ENCODE measurements around the gene RYR3. TPM values are rescaled to one million over a fixed set of nuclear protein-coding genes. Genes with fewer than 3 reads are reported as not detected.

Gene RYR3
- total RNA-seq, 1 donor from 2014 or later = 1.5 TPM

GRCh38 chr15:33699145-33699544, 388.4 kb downstream of the RYR3 start:
- DNase-seq (ENCODE audit: low read depth) (no peak), FAIRE-seq (no peak)
- Mint-ChIP-seq H3K9me3 (ENCODE audit: unreplicated experiment) (no peaks in the 10 kb centered on the region), H3K4me3 (ENCODE audit: unreplicated experiment) (no peak overlapping the region), H3K27ac (ENCODE audit: unreplicated experiment) (no peak overlapping the region), H3K27me3 (ENCODE audit: low read depth, unreplicated experiment) (peaks cover 22% of the 10 kb centered on the region), H3K36me3 (ENCODE audit: low read depth, unreplicated experiment) (no peaks in the 10 kb centered on the region), H3K4me1 (ENCODE audit: low read depth, unreplicated experiment) (no peaks in the 10 kb centered on the region)
- H2AFZ ChIP-seq (ENCODE audit: low read depth, low read length) = no peak overlapping the region
- H4K20me1 ChIP-seq (ENCODE audit: insufficient read depth, low read length) = no peaks in the 10 kb centered on the region
- no peaks in the 10 kb centered on the region for H3K9me3 ChIP-seq (ENCODE audit: insufficient read depth, low read depth, low read length)
- H3K27me3 ChIP-seq (ENCODE audit: insufficient read depth, low read length) = peaks cover 21% of the 10 kb centered on the region
- H3K4me1 ChIP-seq (ENCODE audit: insufficient read depth, low read length) = no peaks in the 10 kb centered on the region
- no peak overlapping the region for H3K4me3 ChIP-seq (ENCODE audit: insufficient read depth, low read depth, low read length)
- H3K79me2 ChIP-seq (ENCODE audit: insufficient read depth, low read length) = no peaks in the 10 kb centered on the region
- H3K27ac ChIP-seq (ENCODE audit: low read depth, low read length) = no peak overlapping the region
- H3K36me3 ChIP-seq (ENCODE audit: insufficient read depth, low read length) = no peaks in the 10 kb centered on the region
- no peak overlapping the region for H3K9ac ChIP-seq (ENCODE audit: low read length)
- no peak overlapping the region for H3K4me2 ChIP-seq (ENCODE audit: low read length)
- TF ChIP-seq, protein P1, sequence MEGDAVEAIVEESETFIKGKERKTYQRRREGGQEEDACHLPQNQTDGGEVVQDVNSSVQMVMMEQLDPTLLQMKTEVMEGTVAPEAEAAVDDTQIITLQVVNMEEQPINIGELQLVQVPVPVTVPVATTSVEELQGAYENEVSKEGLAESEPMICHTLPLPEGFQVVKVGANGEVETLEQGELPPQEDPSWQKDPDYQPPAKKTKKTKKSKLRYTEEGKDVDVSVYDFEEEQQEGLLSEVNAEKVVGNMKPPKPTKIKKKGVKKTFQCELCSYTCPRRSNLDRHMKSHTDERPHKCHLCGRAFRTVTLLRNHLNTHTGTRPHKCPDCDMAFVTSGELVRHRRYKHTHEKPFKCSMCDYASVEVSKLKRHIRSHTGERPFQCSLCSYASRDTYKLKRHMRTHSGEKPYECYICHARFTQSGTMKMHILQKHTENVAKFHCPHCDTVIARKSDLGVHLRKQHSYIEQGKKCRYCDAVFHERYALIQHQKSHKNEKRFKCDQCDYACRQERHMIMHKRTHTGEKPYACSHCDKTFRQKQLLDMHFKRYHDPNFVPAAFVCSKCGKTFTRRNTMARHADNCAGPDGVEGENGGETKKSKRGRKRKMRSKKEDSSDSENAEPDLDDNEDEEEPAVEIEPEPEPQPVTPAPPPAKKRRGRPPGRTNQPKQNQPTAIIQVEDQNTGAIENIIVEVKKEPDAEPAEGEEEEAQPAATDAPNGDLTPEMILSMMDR (IDR thresholded peaks at IDR 0.05; ENCODE audit: insufficient read depth, low read depth, low read length) = no peak
- TF ChIP-seq EZH2 (IDR thresholded peaks at IDR 0.05; ENCODE audit: insufficient read depth, low read length) = no peak

DNA sequence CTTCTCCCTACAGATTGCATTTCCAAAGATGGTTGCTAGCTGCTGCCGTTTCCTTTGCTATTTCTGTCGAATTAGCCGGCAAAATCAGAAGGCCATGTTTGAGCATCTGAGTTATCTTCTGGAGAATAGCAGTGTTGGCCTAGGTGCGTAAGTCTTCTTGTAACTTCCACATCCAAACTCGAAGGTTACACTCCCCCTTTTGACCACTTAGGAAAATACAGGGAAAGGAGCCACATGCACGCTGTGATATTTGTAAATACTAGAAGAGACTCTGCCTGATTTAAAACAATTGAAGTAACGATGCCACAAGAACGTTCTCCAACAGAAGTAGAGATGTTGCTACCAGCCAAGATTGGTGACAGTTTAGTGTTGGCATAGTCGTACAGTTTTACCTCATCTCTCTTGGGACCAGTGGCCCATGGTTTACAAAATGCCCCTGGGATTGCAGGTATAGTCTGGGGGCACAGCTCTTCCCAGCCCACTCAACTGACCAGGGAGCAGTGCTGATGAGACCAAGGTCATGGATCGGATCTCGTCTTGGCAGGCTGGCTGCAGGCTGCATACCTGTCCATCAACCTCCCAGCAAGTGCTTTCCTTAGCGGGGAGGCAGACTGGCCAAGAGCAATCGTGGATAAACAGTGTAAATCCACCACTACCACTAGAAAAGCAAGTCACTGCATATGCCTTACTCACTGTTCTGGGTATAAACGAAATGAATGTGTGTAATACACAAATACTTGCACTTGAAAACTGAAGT, 389.1 kb downstream of the RYR3 start:
- no peaks in the 10 kb centered on the region for H4K20me1 ChIP-seq (ENCODE audit: insufficient read depth, low read length)
- Mint-ChIP-seq H3K4me1 (ENCODE audit: low read depth, unreplicated experiment) (no peaks in the 10 kb centered on the region), H3K27me3 (ENCODE audit: low read depth, unreplicated experiment) (peaks cover 22% of the 10 kb centered on the region), H3K36me3 (ENCODE audit: low read depth, unreplicated experiment) (no peaks in the 10 kb centered on the region), H3K27ac (ENCODE audit: unreplicated experiment) (no peak overlapping the region), H3K9me3 (ENCODE audit: unreplicated experiment) (no peaks in the 10 kb centered on the region), H3K4me3 (ENCODE audit: unreplicated experiment) (no peak overlapping the region)
- no peak overlapping the region for H3K4me3 ChIP-seq (ENCODE audit: insufficient read depth, low read depth, low read length)
- no peak overlapping the region for H2AFZ ChIP-seq (ENCODE audit: low read depth, low read length)
- no peak for FAIRE-seq
- H3K27ac ChIP-seq (ENCODE audit: low read depth, low read length) = no peak overlapping the region
- H3K27me3 ChIP-seq (ENCODE audit: insufficient read depth, low read length) = peaks cover 21% of the 10 kb centered on the region
- TF ChIP-seq, protein P1 (IDR thresholded peaks at IDR 0.05; ENCODE audit: insufficient read depth, low read depth, low read length) = peak; percentile 22
- TF ChIP-seq EZH2 (IDR thresholded peaks at IDR 0.05; ENCODE audit: insufficient read depth, low read length) = no peak
- no peaks in the 10 kb centered on the region for H3K4me1 ChIP-seq (ENCODE audit: insufficient read depth, low read length)
- no peaks in the 10 kb centered on the region for H3K9me3 ChIP-seq (ENCODE audit: insufficient read depth, low read depth, low read length)
- no peaks in the 10 kb centered on the region for H3K79me2 ChIP-seq (ENCODE audit: insufficient read depth, low read length)
- no peak overlapping the region for H3K4me2 ChIP-seq (ENCODE audit: low read length)
- H3K36me3 ChIP-seq (ENCODE audit: insufficient read depth, low read length) = no peaks in the 10 kb centered on the region
- DNase-seq (ENCODE audit: low read depth) = no peak
- no peak overlapping the region for H3K9ac ChIP-seq (ENCODE audit: low read length)

DNA sequence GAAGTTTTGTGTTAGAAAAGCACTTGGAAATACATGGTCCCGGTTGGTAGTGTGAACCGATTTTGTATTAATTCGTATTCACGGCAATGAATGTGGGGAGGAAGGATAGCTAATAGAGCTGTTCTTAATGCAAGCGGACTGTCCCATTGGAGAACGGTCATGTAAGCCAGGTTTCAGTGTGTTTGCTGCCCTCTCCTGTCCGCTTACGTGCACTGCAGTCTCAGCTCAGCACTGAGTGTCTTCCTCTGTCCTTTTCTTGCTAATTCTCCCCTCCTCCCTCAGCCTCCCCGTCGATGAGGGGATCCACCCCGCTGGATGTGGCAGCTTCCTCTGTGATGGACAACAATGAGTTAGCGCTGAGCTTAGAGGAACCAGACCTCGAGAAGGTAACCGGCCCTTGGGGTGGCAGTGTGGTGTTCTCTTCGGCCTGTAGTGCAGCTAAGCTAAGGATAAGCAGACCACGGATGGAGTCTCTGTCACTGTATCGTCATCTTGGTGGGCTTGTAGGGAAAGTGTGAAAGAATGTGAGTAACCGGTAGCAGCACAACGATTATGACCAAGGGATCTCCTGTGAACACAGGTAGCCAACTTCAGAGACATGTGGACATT, 390.0 kb downstream of the RYR3 start:
- Mint-ChIP-seq H3K4me3 (ENCODE audit: unreplicated experiment) (no peak overlapping the region), H3K4me1 (ENCODE audit: low read depth, unreplicated experiment) (no peaks in the 10 kb centered on the region), H3K36me3 (ENCODE audit: low read depth, unreplicated experiment) (no peaks in the 10 kb centered on the region), H3K27me3 (ENCODE audit: low read depth, unreplicated experiment) (peaks cover 19% of the 10 kb centered on the region), H3K27ac (ENCODE audit: unreplicated experiment) (peak overlapping the region; percentile 41), H3K9me3 (ENCODE audit: unreplicated experiment) (no peaks in the 10 kb centered on the region)
- H2AFZ ChIP-seq (ENCODE audit: low read depth, low read length) = peak overlapping the region; percentile 69
- no peak overlapping the region for H3K27ac ChIP-seq (ENCODE audit: low read depth, low read length)
- H4K20me1 ChIP-seq (ENCODE audit: insufficient read depth, low read length) = no peaks in the 10 kb centered on the region
- no peak overlapping the region for H3K4me3 ChIP-seq (ENCODE audit: insufficient read depth, low read depth, low read length)
- TF ChIP-seq EZH2 (IDR thresholded peaks at IDR 0.05; ENCODE audit: insufficient read depth, low read length) = no peak
- TF ChIP-seq, protein P1 (IDR thresholded peaks at IDR 0.05; ENCODE audit: insufficient read depth, low read depth, low read length) = peak; percentile 97
- H3K79me2 ChIP-seq (ENCODE audit: insufficient read depth, low read length) = no peaks in the 10 kb centered on the region
- H3K4me2 ChIP-seq (ENCODE audit: low read length) = peak overlapping the region; percentile 73
- FAIRE-seq (peak; percentile 32), DNase-seq (ENCODE audit: low read depth) (peak; percentile 55)
- H3K36me3 ChIP-seq (ENCODE audit: insufficient read depth, low read length) = no peaks in the 10 kb centered on the region
- no peak overlapping the region for H3K9ac ChIP-seq (ENCODE audit: low read length)
- H3K4me1 ChIP-seq (ENCODE audit: insufficient read depth, low read length) = no peaks in the 10 kb centered on the region
- peaks cover 15% of the 10 kb centered on the region for H3K27me3 ChIP-seq (ENCODE audit: insufficient read depth, low read length)
- no peaks in the 10 kb centered on the region for H3K9me3 ChIP-seq (ENCODE audit: insufficient read depth, low read depth, low read length)

All from astrocyte (in vitro differentiated cells and primary cell).